GM10248 (cell line): ENCODE data around the gene PYROXD2.

Experiments used
- CTCF ChIA-PET: fragments of 300-600 bp; sonication (Branson Sonifier 250); formaldehyde crosslinking; extraction: SDS; loops from one replicate; lab custom pipeline; 2021; ENCODE audit warnings: antibody characterized with exemption; lab: Yijun Ruan, JAX
- POLR2A ChIA-PET: fragments of 350-650 bp; sonication (Branson Sonifier 250); formaldehyde crosslinking; extraction: SDS; loops from one replicate; lab custom pipeline; 2020; ENCODE audit warnings: antibody characterized with exemption; lab: Yijun Ruan, JAX
- DNase-seq: peaks from one replicate; pipeline ENCODE4 v3.0.0; 2012; ENCODE audit errors: extremely low spot score
- CTCF ChIP-seq: IDR thresholded peaks from 2 replicates; pipeline ENCODE4 v1.5.1; 2012; ENCODE audit warnings: mild to moderate bottlenecking, low read depth; ENCODE audit errors: extremely low read depth, missing control alignments, control extremely low read depth

Gene PYROXD2

DNA sequence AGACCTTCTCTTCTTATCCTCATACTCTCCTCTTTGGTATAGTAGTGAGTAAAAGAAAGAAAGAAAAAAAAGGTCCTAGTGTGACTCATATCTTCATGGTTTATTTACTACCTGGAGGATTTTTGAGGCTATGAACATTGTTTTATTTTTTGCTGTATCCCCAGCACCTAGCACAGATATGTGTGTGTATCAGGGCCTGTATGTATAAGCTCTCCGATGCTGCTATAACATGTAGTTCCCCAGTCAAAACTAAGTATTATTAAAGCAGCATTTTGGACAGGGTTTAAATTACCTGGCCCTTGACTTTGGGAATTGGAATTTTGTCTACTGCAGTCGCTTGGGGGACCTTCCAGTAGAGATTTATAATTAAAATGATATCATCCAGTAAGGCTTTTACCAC, 46.3 kb downstream of the PYROXD2 start:
- no peak for TF ChIP-seq CTCF
- POLR2A ChIA-PET, result no interaction called here
- CTCF ChIA-PET, result no interaction called here
- DNase-seq, result no peak

- no peak for TF ChIP-seq CTCF
- no peak for DNase-seq
- CTCF ChIA-PET, result interaction anchor here (0.9 kb wide), 1 partner anchor 10 kb away, joined by 3 read pairs; no protein-coding TSS in a partner anchor
- POLR2A ChIA-PET, result no interaction called here
Observed at GRCh38 chr10:98367604-98368451, 47.2 kb downstream of the PYROXD2 start.

GRCh38 chr10:98366062-98366530, 48.9 kb downstream of the PYROXD2 start:
- ChIA-PET CTCF (no interaction called here), POLR2A (no interaction called here)
- no peak for TF ChIP-seq CTCF
- DNase-seq, result no peak

- CTCF ChIA-PET, result no interaction called here
- POLR2A ChIA-PET, result no interaction called here
- DNase-seq, result no peak
- TF ChIP-seq CTCF, result no peak
Observed at GRCh38 chr10:98365406-98366061, 49.4 kb downstream of the PYROXD2 start.

- no peak for TF ChIP-seq CTCF
- CTCF ChIA-PET, result interaction anchor here (1.9 kb wide), 1 partner anchor 10 kb away, joined by 4 read pairs; no protein-coding TSS in a partner anchor
- DNase-seq, result no peak
- POLR2A ChIA-PET, result no interaction called here
Observed at GRCh38 chr10:98364432-98365102, 50.4 kb downstream of the PYROXD2 start.

GRCh38 chr10:98363220-98363619, 51.8 kb downstream of the PYROXD2 start:
- TF ChIP-seq CTCF, result no peak
- DNase-seq, result no peak
- POLR2A ChIA-PET, result interaction anchor here (0.6 kb wide), 1 partner anchor 95 kb away, joined by 4 read pairs; no protein-coding TSS in a partner anchor
- CTCF ChIA-PET, result interaction anchor here (1.2 to 1.9 kb wide), 2 partner anchors 8 to 11 kb away, joined by 3 to 4 read pairs; no protein-coding TSS in a partner anchor
